ENCODE measurements around the gene LIM2.

The LIM2 gene

GRCh38 chr19:51396175-51396574, 8.4 kb upstream of the LIM2 start:
- H3K4me3 ChIP-seq (ENCODE audit: low read depth, low read length), result no peak overlapping the region
- DNase-seq (ENCODE audit: low read depth), result no peak
- TF ChIP-seq, protein P1, sequence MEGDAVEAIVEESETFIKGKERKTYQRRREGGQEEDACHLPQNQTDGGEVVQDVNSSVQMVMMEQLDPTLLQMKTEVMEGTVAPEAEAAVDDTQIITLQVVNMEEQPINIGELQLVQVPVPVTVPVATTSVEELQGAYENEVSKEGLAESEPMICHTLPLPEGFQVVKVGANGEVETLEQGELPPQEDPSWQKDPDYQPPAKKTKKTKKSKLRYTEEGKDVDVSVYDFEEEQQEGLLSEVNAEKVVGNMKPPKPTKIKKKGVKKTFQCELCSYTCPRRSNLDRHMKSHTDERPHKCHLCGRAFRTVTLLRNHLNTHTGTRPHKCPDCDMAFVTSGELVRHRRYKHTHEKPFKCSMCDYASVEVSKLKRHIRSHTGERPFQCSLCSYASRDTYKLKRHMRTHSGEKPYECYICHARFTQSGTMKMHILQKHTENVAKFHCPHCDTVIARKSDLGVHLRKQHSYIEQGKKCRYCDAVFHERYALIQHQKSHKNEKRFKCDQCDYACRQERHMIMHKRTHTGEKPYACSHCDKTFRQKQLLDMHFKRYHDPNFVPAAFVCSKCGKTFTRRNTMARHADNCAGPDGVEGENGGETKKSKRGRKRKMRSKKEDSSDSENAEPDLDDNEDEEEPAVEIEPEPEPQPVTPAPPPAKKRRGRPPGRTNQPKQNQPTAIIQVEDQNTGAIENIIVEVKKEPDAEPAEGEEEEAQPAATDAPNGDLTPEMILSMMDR (conservative IDR thresholded peaks at IDR 0.05; ENCODE audit: low read depth, low read length), result no peak

DNA sequence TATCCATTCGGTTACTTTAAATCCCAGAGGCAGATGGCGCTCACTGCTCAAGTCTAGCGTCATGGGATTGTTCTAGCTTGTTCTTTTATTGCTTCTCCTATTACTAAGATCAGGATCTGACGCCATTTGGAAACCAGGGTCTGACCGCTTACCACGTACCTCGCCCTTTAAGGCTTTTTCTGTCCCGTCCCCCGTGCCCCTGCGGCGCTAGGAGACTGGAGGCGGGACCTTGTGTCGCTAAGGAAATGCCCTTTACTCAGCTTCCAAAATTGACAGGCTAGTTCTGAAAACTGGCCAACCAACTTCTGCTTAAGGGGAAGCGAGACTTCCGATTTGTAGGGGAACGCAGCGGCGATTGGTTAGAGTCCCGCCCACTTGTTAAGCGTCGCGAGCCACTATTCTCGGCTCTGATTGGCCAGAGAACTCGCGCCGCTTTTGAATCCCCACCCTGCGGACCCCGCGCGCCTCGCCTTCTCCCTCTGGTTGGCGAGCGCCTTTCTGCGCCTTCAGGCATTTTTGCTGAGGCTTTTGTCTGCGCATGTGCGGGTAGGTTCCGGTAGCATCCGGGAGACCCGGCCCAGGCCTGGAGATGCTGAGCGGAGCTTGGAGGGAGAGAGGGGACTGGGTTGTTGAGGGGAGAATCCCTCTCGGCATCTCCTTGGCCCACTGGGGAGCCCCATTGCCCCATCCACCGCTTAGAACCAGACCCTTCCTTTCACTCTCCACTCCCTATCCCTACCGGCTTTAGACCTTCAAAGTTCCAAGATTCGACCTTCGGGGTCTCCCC, 6.5 kb upstream of the LIM2 start:
- DNase-seq (ENCODE audit: low read depth), result peak; percentile 100
- TF ChIP-seq, protein P1 (conservative IDR thresholded peaks at IDR 0.05; ENCODE audit: low read depth, low read length), result peak; percentile 46
- H3K4me3 ChIP-seq (ENCODE audit: low read depth, low read length), result peak overlapping the region; percentile 56

GRCh38 chr19:51392701-51393100, 4.9 kb upstream of the LIM2 start:
- no peak for DNase-seq (ENCODE audit: low read depth)
- TF ChIP-seq, protein P1 (conservative IDR thresholded peaks at IDR 0.05; ENCODE audit: low read depth, low read length), result no peak
- no peak overlapping the region for H3K4me3 ChIP-seq (ENCODE audit: low read depth, low read length)

DNA sequence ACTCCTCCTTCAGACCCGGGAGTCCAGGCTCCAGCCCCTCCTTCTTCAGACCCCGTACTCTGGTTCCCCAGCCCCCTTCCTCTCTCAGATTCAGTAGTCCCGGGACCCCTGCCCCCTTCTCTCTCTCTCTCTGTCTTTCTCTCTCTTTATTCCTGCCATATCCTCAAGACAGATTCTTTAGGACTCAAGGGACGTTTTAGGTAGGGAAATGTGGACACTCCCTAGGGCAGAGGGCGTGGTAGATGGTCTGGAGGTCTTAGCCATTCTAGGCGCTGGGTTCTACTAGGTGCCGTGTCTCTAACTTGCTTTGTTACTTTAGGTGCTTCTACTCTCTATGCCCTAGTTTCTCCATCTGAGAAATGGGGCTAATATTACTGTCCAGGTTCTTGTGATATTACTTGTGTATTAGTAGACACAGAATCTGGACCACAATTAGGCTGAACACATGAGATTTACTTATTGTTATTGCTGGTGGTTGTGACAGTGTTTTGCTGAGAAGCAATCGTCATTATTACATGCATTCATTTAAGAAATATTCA, 3.4 kb upstream of the LIM2 start:
- H3K4me3 ChIP-seq (ENCODE audit: low read depth, low read length), result peak overlapping the region; percentile 33
- DNase-seq (ENCODE audit: low read depth), result no peak
- TF ChIP-seq, protein P1 (conservative IDR thresholded peaks at IDR 0.05; ENCODE audit: low read depth, low read length), result no peak

DNA sequence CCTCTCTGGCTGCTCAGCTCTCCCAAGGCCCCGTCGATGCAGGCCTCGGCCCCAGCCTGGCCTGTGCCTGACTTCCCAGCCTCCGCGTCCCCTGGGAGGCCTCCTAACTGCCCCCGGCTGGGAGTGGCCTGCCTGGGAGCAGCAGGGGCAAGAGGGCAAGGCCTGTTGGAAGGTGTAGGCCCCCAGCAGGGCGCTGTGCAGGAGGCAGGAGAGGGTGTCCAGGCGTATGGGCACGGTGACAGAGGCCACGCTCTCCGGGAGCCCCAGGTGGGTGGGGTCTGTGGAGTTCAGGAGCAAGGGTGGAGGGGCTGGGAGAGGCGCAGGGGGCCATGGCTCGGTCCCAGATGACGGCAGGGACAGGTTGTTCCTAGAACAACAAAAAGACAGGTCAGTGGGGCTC, 1.4 kb upstream of the LIM2 start:
- TF ChIP-seq, protein P1 (conservative IDR thresholded peaks at IDR 0.05; ENCODE audit: low read depth, low read length), result no peak
- H3K4me3 ChIP-seq (ENCODE audit: low read depth, low read length), result no peak overlapping the region
- DNase-seq (ENCODE audit: low read depth), result no peak

DNA sequence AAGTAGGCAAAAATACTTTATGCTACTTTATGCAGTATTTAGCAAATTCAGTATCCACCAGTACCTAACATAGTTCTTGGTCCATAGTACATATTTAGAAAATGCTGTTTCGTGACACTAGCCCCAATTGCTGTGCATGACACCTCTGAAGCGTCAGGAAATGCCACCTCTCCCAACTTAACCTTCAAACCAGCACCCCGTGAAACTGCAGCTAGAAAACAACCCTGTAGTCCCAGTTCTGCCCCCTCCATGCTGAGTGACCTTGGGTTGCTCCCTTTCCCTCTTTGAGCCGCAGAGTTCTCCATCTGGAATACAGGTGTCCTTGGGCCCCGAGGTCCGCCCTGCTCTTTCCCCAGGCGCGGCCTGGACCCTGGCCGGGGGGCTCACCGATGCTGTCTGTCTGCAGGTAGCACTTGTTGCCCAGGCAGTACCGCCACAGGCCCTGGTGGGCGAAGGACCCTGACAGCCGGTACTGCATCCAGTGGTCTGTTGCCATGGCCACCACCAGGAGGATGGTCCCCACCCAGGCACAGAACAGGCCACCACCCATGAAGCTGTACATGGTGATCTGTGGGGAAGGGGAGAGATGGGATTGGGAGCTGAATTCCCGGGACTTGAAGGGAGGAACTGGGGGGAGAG, 773 bp downstream of the LIM2 start:
- no peak for DNase-seq (ENCODE audit: low read depth)
- H3K4me3 ChIP-seq (ENCODE audit: low read depth, low read length), result no peak overlapping the region
- TF ChIP-seq, protein P1 (conservative IDR thresholded peaks at IDR 0.05; ENCODE audit: low read depth, low read length), result no peak

Measured in choroid plexus epithelial cell (primary cell).